PC-9 (cell line): Measurements from ENCODE around the gene EML1. TPM values are rescaled to one million over a fixed set of nuclear protein-coding genes. Genes with fewer than 3 reads are reported as not detected.

Source experiments
- BruUV-seq: library from RNA; stranded (reverse); fragments of 400-500 nt; replicated peaks from 2 replicates; lab custom pipeline; 2021; lab: Mats Ljungman, UMichigan
- CTCF ChIA-PET: fragments of 300-600 bp; sonication (Branson Sonifier 250); formaldehyde crosslinking; loops from one replicate; lab custom pipeline; 2022; ENCODE audit warnings: antibody characterized with exemption; lab: Charles Lee
- POLR2A ChIA-PET: fragments of 300-600 bp; sonication (Branson Sonifier 250); formaldehyde crosslinking; loops from one replicate; lab custom pipeline; 2022; ENCODE audit warnings: antibody characterized with exemption; ENCODE audit not compliant: unreplicated experiment; lab: Charles Lee
- DNase-seq, 2 experiments: peaks; one replicate each; pipeline versions ENCODE4 v3.0.0 to v3.0.0-alpha.2; 2015 to 2022; ENCODE audit warnings: mixed read lengths in 1 of 2
- H2AFZ ChIP-seq: fragments of 200-600 bp; sonication (generic); 2 replicates; pipeline ENCODE4 v1.8.1; 2017; ENCODE audit warnings: antibody characterized with exemption
- H3F3A ChIP-seq: fragments of 200-600 bp; sonication (generic); 2 replicates; pipeline ENCODE4 v1.8.1; 2017; ENCODE audit warnings: antibody characterized with exemption, mild to moderate bottlenecking, low read depth; ENCODE audit not compliant: insufficient read depth
- H3K27ac ChIP-seq: fragments of 200-600 bp; sonication (generic); 2 replicates; pipeline ENCODE4 v1.6.1; 2016; ENCODE audit warnings: mixed run types
- H3K27me3 ChIP-seq: fragments of 200-600 bp; sonication (generic); 2 replicates; pipeline ENCODE4 v1.6.1; 2016; ENCODE audit warnings: low read depth, mixed run types; ENCODE audit not compliant: insufficient read depth
- H3K36me3 ChIP-seq: fragments of 200-600 bp; sonication (generic); 2 replicates; pipeline ENCODE4 v1.6.1; 2016; ENCODE audit warnings: low read depth, mixed run types
- H3K4me1 ChIP-seq: fragments of 200-600 bp; sonication (generic); replicated peaks from 2 replicates; pipeline ENCODE4 v1.6.1; 2016; ENCODE audit warnings: mixed run types; ENCODE audit not compliant: insufficient read depth
- H3K4me2 ChIP-seq: fragments of 200-600 bp; sonication (generic); 2 replicates; pipeline ENCODE4 v1.6.1; 2017; ENCODE audit warnings: mixed run types
- H3K4me3 ChIP-seq: fragments of 200-600 bp; sonication (generic); 2 replicates; pipeline ENCODE4 v1.6.1; 2016; ENCODE audit warnings: mixed run types
- H3K79me2 ChIP-seq: fragments of 200-600 bp; sonication (generic); 2 replicates; pipeline ENCODE4 v1.6.1; 2017; ENCODE audit warnings: low read depth, mixed run types
- H3K9me2 ChIP-seq: fragments of 200-600 bp; sonication (generic); 2 replicates; pipeline ENCODE4 v1.8.1; 2017; ENCODE audit warnings: mild to moderate bottlenecking; ENCODE audit not compliant: insufficient read depth
- H3K9me3 ChIP-seq: fragments of 200-600 bp; sonication (generic); 2 replicates; pipeline ENCODE4 v1.8.1; 2016; ENCODE audit warnings: low read depth; ENCODE audit not compliant: insufficient read depth
- H4K20me1 ChIP-seq: fragments of 200-600 bp; sonication (generic); 2 replicates; pipeline ENCODE4 v1.8.1; 2017; ENCODE audit not compliant: insufficient read depth
- CTCF ChIP-seq: fragments of 200-600 bp; sonication (generic); conservative IDR thresholded peaks from 2 replicates; pipeline ENCODE4 v1.6.1; 2017; ENCODE audit warnings: mixed run types, antibody characterized with exemption, mild to moderate bottlenecking, moderate library complexity
- EZH2 ChIP-seq: fragments of 200-600 bp; sonication (generic); IDR thresholded peaks from 2 replicates; pipeline ENCODE4 v1.8.0; 2017; ENCODE audit warnings: antibody characterized with exemption, low read depth
- intact Hi-C: fragments of 100-400 bp; cut with micrococcal nuclease; formaldehyde crosslinking; loops from one replicate; pipeline ENCODE4 v1.10.0; 2022; ENCODE audit not compliant: unreplicated experiment
- total RNA-seq: library from RNA; stranded (reverse); gene quantifications from 2 replicates; pipeline ENCODE4 v1.2.3, GENCODE V29; 2021

Gene EML1
- total RNA-seq, 1 experiment from 2014 or later, result 1.8 TPM

GRCh38 chr14:99792210-99792535 lies 1.0 kb upstream of the EML1 start:
- H3K27me3 ChIP-seq, result no peaks in the 10 kb centered on the region
- no peaks in the 10 kb centered on the region for H3K36me3 ChIP-seq
- no peaks in the 10 kb centered on the region for H4K20me1 ChIP-seq
- no peaks in the 10 kb centered on the region for H3K9me3 ChIP-seq
- ChIA-PET POLR2A (no interaction called here), CTCF (interaction anchor here (0.6 kb wide), 1 partner anchor 122 kb away, joined by 3 read pairs; no protein-coding TSS in a partner anchor)
- BruUV-seq, result no TSS peak
- H3K9me2 ChIP-seq, result no peaks in the 10 kb centered on the region
- no peak overlapping the region for H3K4me3 ChIP-seq
- H2AFZ ChIP-seq, result no peak overlapping the region
- no peak for DNase-seq
- intact Hi-C loops, result loop anchor here (10.0 kb wide), 1 partner anchor 57 kb away; no protein-coding TSS in a partner anchor
- peaks cover 4% of the 10 kb centered on the region; the same call in 1 of the 2 replicates for H3F3A ChIP-seq
- no peak for TF ChIP-seq CTCF
- no peak for TF ChIP-seq EZH2
- peaks cover 8% of the 10 kb centered on the region; the same call in 1 of the 2 replicates for H3K4me1 ChIP-seq
- H3K4me2 ChIP-seq, result no peak overlapping the region
- H3K27ac ChIP-seq, result no peak overlapping the region
- H3K79me2 ChIP-seq, result no peaks in the 10 kb centered on the region

GRCh38 chr14:99792551-99793212 lies 531 bp upstream of the EML1 start:
- H4K20me1 ChIP-seq, result no peaks in the 10 kb centered on the region
- H3K27ac ChIP-seq, result no peak overlapping the region
- no peak for DNase-seq
- no peaks in the 10 kb centered on the region for H3K9me3 ChIP-seq
- intact Hi-C loops, result loop anchor here (10.0 kb wide), 1 partner anchor 58 kb away; no protein-coding TSS in a partner anchor
- H3K4me2 ChIP-seq, result no peak overlapping the region
- H3K4me1 ChIP-seq, result peaks cover 8% of the 10 kb centered on the region; the same call in 1 of the 2 replicates
- ChIA-PET POLR2A (no interaction called here), CTCF (no interaction called here)
- no peaks in the 10 kb centered on the region for H3K36me3 ChIP-seq
- H3F3A ChIP-seq, result peaks cover 4% of the 10 kb centered on the region; the same call in 1 of the 2 replicates
- no peaks in the 10 kb centered on the region for H3K9me2 ChIP-seq
- no peaks in the 10 kb centered on the region for H3K27me3 ChIP-seq
- BruUV-seq, result no TSS peak
- no peak overlapping the region for H2AFZ ChIP-seq
- no peak overlapping the region for H3K4me3 ChIP-seq
- no peaks in the 10 kb centered on the region for H3K79me2 ChIP-seq
- TF ChIP-seq CTCF (no peak), EZH2 (no peak)

- H3K9me2 ChIP-seq, result no peaks in the 10 kb centered on the region
- BruUV-seq, result no TSS peak
- intact Hi-C loops, result loop anchor here (10.0 kb wide), 1 partner anchor 59 kb away; no protein-coding TSS in a partner anchor
- H3K4me2 ChIP-seq, result peak overlapping the region; percentile 77
- TF ChIP-seq CTCF (no peak), EZH2 (no peak)
- POLR2A ChIA-PET, result no interaction called here
- H4K20me1 ChIP-seq, result no peaks in the 10 kb centered on the region
- H3K79me2 ChIP-seq, result no peaks in the 10 kb centered on the region
- H3K36me3 ChIP-seq, result no peaks in the 10 kb centered on the region
- no peak overlapping the region for H3K27ac ChIP-seq
- no peaks in the 10 kb centered on the region for H3K9me3 ChIP-seq
- H2AFZ ChIP-seq, result no peak overlapping the region
- no peak for DNase-seq
- peaks cover 4% of the 10 kb centered on the region; the same call in 1 of the 2 replicates for H3F3A ChIP-seq
- H3K4me1 ChIP-seq, result peaks cover 8% of the 10 kb centered on the region; the same call in 1 of the 2 replicates
- H3K4me3 ChIP-seq, result peak overlapping the region; percentile 47; the same call in 1 of the 2 replicates
- no peaks in the 10 kb centered on the region for H3K27me3 ChIP-seq
- CTCF ChIA-PET, result no interaction called here
These were observed 1.1 kb downstream of the EML1 start for GRCh38 chr14:99794151-99794780.
